H1 (cell line): ENCODE measurements around the gene WDR26. TPM values are rescaled to one million over a fixed set of nuclear protein-coding genes. Genes with fewer than 3 reads are reported as not detected.

Experiments
- CTCF ChIA-PET: fragments of 300-600 bp; sonication (Branson Sonifier 250); formaldehyde crosslinking; loops from one replicate; lab custom pipeline; 2021; ENCODE audit not compliant: partially characterized antibody; lab: Charles Lee
- POLR2A ChIA-PET: fragments of 300-600 bp; sonication (Branson Sonifier 250); formaldehyde crosslinking; loops from one replicate; lab custom pipeline; 2021; ENCODE audit warnings: inconsistent platforms; ENCODE audit not compliant: partially characterized antibody; lab: Charles Lee
- DNase-seq, 2 experiments: peaks; one replicate each; pipeline versions ENCODE4 v3.0.0 to v3.0.0-alpha.2; 2010 to 2022; ENCODE audit warnings: low spot score in 2 of 2, low read depth in 1 of 2, mixed read lengths in 1 of 2
- FAIRE-seq: peaks from 2 replicates; lab custom pipeline; 2011; peaks lifted over from hg19 to GRCh38; lab: Jason Lieb, UNC
- H2AFZ ChIP-seq: 2 replicates; pipeline ENCODE4 v1.8.1; 2012; ENCODE audit warnings: low read length, inconsistent platforms
- H2AK5ac ChIP-seq: 2 replicates; pipeline ENCODE4 v1.6.1; 2013; ENCODE audit warnings: low read depth, low read length
- H2BK120ac ChIP-seq: replicated peaks from 2 replicates; pipeline ENCODE3; 2013; ENCODE audit warnings: low read depth, low read length, inconsistent platforms
- H2BK12ac ChIP-seq: 2 replicates; pipeline ENCODE4 v1.6.1; 2013; ENCODE audit warnings: low read depth, low read length
- H2BK15ac ChIP-seq: 2 replicates; pipeline ENCODE4 v1.6.1; 2013; ENCODE audit warnings: low read length
- H2BK20ac ChIP-seq: 2 replicates; pipeline ENCODE4 v1.6.1; 2013; ENCODE audit warnings: low read length
- H2BK5ac ChIP-seq: 2 replicates; pipeline ENCODE4 v1.6.1; 2013; ENCODE audit warnings: low read depth, low read length
- H3K14ac ChIP-seq: 2 replicates; pipeline ENCODE4 v1.6.1; 2013; ENCODE audit warnings: inconsistent platforms; ENCODE audit not compliant: insufficient read length
- H3K18ac ChIP-seq: 2 replicates; pipeline ENCODE4 v1.6.1; 2013; ENCODE audit warnings: low read length; ENCODE audit errors: extremely low read depth
- H3K23ac ChIP-seq: 2 replicates; pipeline ENCODE4 v1.6.1; 2013; ENCODE audit warnings: inconsistent platforms; ENCODE audit not compliant: insufficient read length
- H3K23me2 ChIP-seq: 2 replicates; pipeline ENCODE4 v1.6.1; 2013; ENCODE audit warnings: low read depth, low read length
- H3K27ac ChIP-seq: 2 replicates; pipeline ENCODE4 v1.6.1; 2011; ENCODE audit warnings: low read depth, low read length, inconsistent platforms
- H3K27me3 ChIP-seq, 4 experiments: replicated peaks in 1 of 4; 1 replicate in 1 of 4; 2 replicates in 3 of 4; pipeline versions ENCODE4 v1.6.1 to v1.8.1; 2011 to 2013; ENCODE audit warnings: low read length in 3 of 4, mild to moderate bottlenecking in 3 of 4, inconsistent platforms in 2 of 4, mixed read lengths in 2 of 4, moderate library complexity in 1 of 4; ENCODE audit not compliant: control insufficient read depth in 3 of 4, insufficient read depth in 3 of 4; ENCODE audit errors: extremely low read depth in 1 of 4
- H3K36me3 ChIP-seq, 4 experiments: 2 replicates each; pipeline versions ENCODE4 v1.6.1 to v1.8.1; 2011 to 2013; ENCODE audit warnings: mild to moderate bottlenecking in 4 of 4, low read length in 3 of 4, moderate library complexity in 2 of 4, control low read depth in 1 of 4, inconsistent platforms in 1 of 4; ENCODE audit not compliant: insufficient read depth in 4 of 4, control insufficient read depth in 2 of 4
- H3K4ac ChIP-seq: replicated peaks from 2 replicates; pipeline ENCODE3; 2013; ENCODE audit warnings: low read length, low read depth, mixed read lengths, inconsistent platforms; ENCODE audit not compliant: insufficient read length
- H3K4me1 ChIP-seq, 4 experiments: replicated peaks in 1 of 4; 1 replicate in 1 of 4; 2 replicates in 3 of 4; pipeline versions ENCODE4 v1.6.1 to v1.8.1; 2011 to 2013; ENCODE audit warnings: low read length in 3 of 4, inconsistent platforms in 2 of 4, mixed read lengths in 1 of 4; ENCODE audit not compliant: insufficient read depth in 4 of 4, control insufficient read depth in 3 of 4
- H3K4me2 ChIP-seq, 2 experiments: 2 replicates each; pipeline versions ENCODE4 v1.6.1 to v1.8.1; 2011 to 2013; ENCODE audit warnings: low read depth in 2 of 2, low read length in 2 of 2, control low read depth in 1 of 2, inconsistent platforms in 1 of 2, mild to moderate bottlenecking in 1 of 2; ENCODE audit not compliant: insufficient read depth in 1 of 2
- H3K4me3 ChIP-seq, 4 experiments: fragments of 200-600, 300-600 bp in 1 of 4; sonication (generic), shearing (Covaris generic), sonication (Bioruptor Twin) in 1 of 4; 2 replicates each; pipeline versions ENCODE4 v1.5.1 to v1.8.1; 2011 to 2016; ENCODE audit warnings: low read length in 4 of 4, low read depth in 3 of 4, control low read depth in 2 of 4, inconsistent platforms in 2 of 4, mild to moderate bottlenecking in 2 of 4, mixed read lengths in 1 of 4, moderate library complexity in 1 of 4; ENCODE audit not compliant: insufficient read depth in 2 of 4; ENCODE audit errors: extremely low read depth in 1 of 4
- H3K56ac ChIP-seq: replicated peaks from 2 replicates; pipeline ENCODE3; 2013; ENCODE audit warnings: low read depth, mild to moderate bottlenecking, mixed read lengths, low read length, inconsistent platforms; ENCODE audit not compliant: insufficient read length
- H3K79me1 ChIP-seq: 2 replicates; pipeline ENCODE4 v1.6.1; 2013; ENCODE audit warnings: low read depth, low read length, control low read depth
- H3K79me2 ChIP-seq, 2 experiments: 2 replicates each; pipeline versions ENCODE4 v1.6.1 to v1.8.1; 2012 to 2013; ENCODE audit warnings: low read length in 2 of 2, mild to moderate bottlenecking in 2 of 2, inconsistent platforms in 1 of 2; ENCODE audit not compliant: insufficient read depth in 2 of 2, control insufficient read depth in 1 of 2
- H3K9ac ChIP-seq, 4 experiments: replicated peaks in 1 of 4; 1 replicate in 1 of 4; 2 replicates in 3 of 4; pipeline versions ENCODE4 v1.6.1 to v1.8.1; 2011 to 2013; ENCODE audit warnings: low read depth in 3 of 4, low read length in 3 of 4, control low read depth in 2 of 4, mild to moderate bottlenecking in 2 of 4, moderate library complexity in 2 of 4, inconsistent platforms in 1 of 4; ENCODE audit errors: extremely low read depth in 1 of 4
- H3K9me3 ChIP-seq, 2 experiments: 2 replicates each; pipeline versions ENCODE4 v1.6.1 to v1.8.1; 2012 to 2013; ENCODE audit warnings: mild to moderate bottlenecking in 2 of 2, moderate library complexity in 2 of 2, control low read depth in 1 of 2, inconsistent platforms in 1 of 2, low read depth in 1 of 2, low read length in 1 of 2, mixed read lengths in 1 of 2; ENCODE audit not compliant: insufficient read depth in 2 of 2
- H4K20me1 ChIP-seq, 2 experiments: replicated peaks in 1 of 2; 2 replicates each; pipeline versions ENCODE3 to v1.8.1; 2011 to 2013; ENCODE audit warnings: inconsistent platforms in 2 of 2, low read length in 2 of 2, mild to moderate bottlenecking in 1 of 2; ENCODE audit not compliant: insufficient read depth in 2 of 2, control insufficient read depth in 1 of 2
- H4K5ac ChIP-seq: 2 replicates; pipeline ENCODE4 v1.6.1; 2013; ENCODE audit warnings: low read length, low read depth, mixed read lengths, inconsistent platforms; ENCODE audit not compliant: insufficient read length
- H4K8ac ChIP-seq: 2 replicates; pipeline ENCODE4 v1.8.0; 2013; ENCODE audit warnings: mild to moderate bottlenecking, moderate library complexity, low read length, inconsistent platforms; ENCODE audit not compliant: insufficient read depth; ENCODE audit errors: extremely low read depth
- H4K91ac ChIP-seq: replicated peaks from 2 replicates; pipeline ENCODE3; 2013; ENCODE audit warnings: low read length, mixed read lengths, inconsistent platforms; ENCODE audit not compliant: insufficient read length
- KDM5A ChIP-seq: fragments of 200-600 bp; IDR thresholded peaks from 2 replicates; pipeline ENCODE4 v1.7.1; 2012; ENCODE audit warnings: mild to moderate bottlenecking, low read length, inconsistent platforms, mixed read lengths
- SIRT6 ChIP-seq: IDR thresholded peaks from one replicate; pipeline ENCODE4 v1.7.1; 2012; ENCODE audit warnings: low read length, inconsistent platforms
- WGBS, 2 experiments: shearing (Covaris generic) in 1 of 2; methylation state at CpG; one replicate each; pipeline versions ENCODE4 v1.1.6 to v1.1.7; 2013 to 2015; ENCODE audit warnings: low lambda C conversion rate in 2 of 2, mixed read lengths in 2 of 2, inconsistent platforms in 1 of 2, low coverage in 1 of 2, missing lambda C conversion rate in 1 of 2; ENCODE audit not compliant: insufficient replicate concordance in 2 of 2, insufficient coverage in 1 of 2, insufficient read length in 1 of 2; ENCODE audit errors: extremely low coverage in 1 of 2, missing lambda C conversion rate in 1 of 2; 5-methylcytosine and 5-hydroxymethylcytosine counted together
- polyA plus RNA-seq, 7 experiments: library from polyadenylated mRNA; depleted of rRNA in 3 of 7; stranded (reverse) in 5 of 7; unstranded in 2 of 7; fragments of >200 nt in 5 of 7; fragments of 200-250 nt in 2 of 7; gene quantifications; 1 replicate in 5 of 7; 2 replicates in 1 of 7; 4 replicates in 1 of 7; pipeline versions ENCODE4 v1.2.1 to v1.2.3, GENCODE V29; 2011 to 2013; ENCODE audit warnings: missing spikeins in 2 of 7, mixed read lengths in 2 of 7
- total RNA-seq: library from RNA; stranded (reverse); fragmentation: NEBNext Ultra II Directional; extraction: Animal tissue kit (Norgen Biotek cat#: 25700); gene quantifications from 2 replicates; pipeline ENCODE4 v1.2.1, GENCODE V29; 2021

The WDR26 gene
- total and polyA plus RNA-seq, 2 of the 8 experiments (the other 6 are each of a cell fraction or from before 2014, with no cell fraction given) = 18.0 to 72.5 TPM

- peak overlapping the region in 1 of 2 experiments; percentile 73; a peak in 2 of 4 replicates for H3K4me2 ChIP-seq
- H2BK5ac ChIP-seq = no peak overlapping the region; the same call in 1 of the 2 replicates
- no peak overlapping the region for H2AK5ac ChIP-seq
- no peaks in the 10 kb centered on the region for H3K23me2 ChIP-seq
- H2BK120ac ChIP-seq = no peak overlapping the region
- no peaks in the 10 kb centered on the region for H3K9me3 ChIP-seq
- no peak overlapping the region for H2BK20ac ChIP-seq
- ChIA-PET CTCF (interaction anchor here (0.9 to 2.2 kb wide), 2 partner anchors 55 to 207 kb away, joined by 3 to 7 read pairs; no protein-coding TSS in a partner anchor), POLR2A (no interaction called here)
- WGBS, 2 experiments = 79 to 100% methylated on average over 2 to 3 of the region's 3 CpGs
- FAIRE-seq = no peak
- peak overlapping the region in 1 of 4 experiments; percentile 83; a peak in 1 of 8 replicates for H3K4me3 ChIP-seq
- no peak overlapping the region; the same call in 1 of the 2 replicates for H3K18ac ChIP-seq
- H3K27ac ChIP-seq = no peak overlapping the region
- peaks cover 2% of the 10 kb centered on the region; the same call in 1 of the 2 replicates for H3K79me1 ChIP-seq
- no peak overlapping the region for H4K91ac ChIP-seq
- peaks cover 4 to 67% of the 10 kb centered on the region in 2 experiments for H3K79me2 ChIP-seq
- H3K4me1 ChIP-seq = peaks cover 1 to 6% (median 5%) of the 10 kb centered on the region in 4 experiments; a peak in 4 of 7 replicates
- peaks cover 0 to 19% (median 0%) of the 10 kb centered on the region in 4 experiments; a peak in 2 of 8 replicates for H3K36me3 ChIP-seq
- no peak overlapping the region for H3K23ac ChIP-seq
- no peak for DNase-seq
- no peak overlapping the region for H2BK12ac ChIP-seq
- no peaks in the 10 kb centered on the region for H3K27me3 ChIP-seq
- H4K8ac ChIP-seq = no peak overlapping the region
- no peaks in the 10 kb centered on the region for H4K20me1 ChIP-seq
- H3K9ac ChIP-seq = no peak overlapping the region
- H2BK15ac ChIP-seq = no peak overlapping the region
- H3K4ac ChIP-seq = no peak overlapping the region
- H3K14ac ChIP-seq = no peak overlapping the region
- no peak overlapping the region for H2AFZ ChIP-seq
- no peak overlapping the region for H4K5ac ChIP-seq
- no peak overlapping the region for H3K56ac ChIP-seq
- TF ChIP-seq KDM5A = no peak
- TF ChIP-seq SIRT6 = no peak
Measured at GRCh38 chr1:224359207-224359606, 75.4 kb downstream of the WDR26 start.
